NCI-H69 (cell line): Measurements from ENCODE around the gene CDH20.

ENCODE experiments used
- DNase-seq: peaks from one replicate; lab custom pipeline; 2025; lab: John Stamatoyannopoulos, UW

CDH20 gene

GRCh38 chr18:61575419-61575818 lies 242.2 kb downstream of the CDH20 start:
- no peak for DNase-seq

- DNase-seq: no peak
Measured at GRCh38 chr18:61578846-61579245, 245.6 kb downstream of the CDH20 start.

GRCh38 chr18:61579581-61579980 lies 246.4 kb downstream of the CDH20 start:
- peak; percentile 51 for DNase-seq

GRCh38 chr18:61580046-61580445 lies 246.8 kb downstream of the CDH20 start:
- DNase-seq: no peak

GRCh38 chr18:61581578-61582201 lies 248.5 kb downstream of the CDH20 start:
- peak; percentile 93 for DNase-seq

GRCh38 chr18:61582202-61582710 lies 249.0 kb downstream of the CDH20 start:
- DNase-seq: no peak

- no peak for DNase-seq
Measured at GRCh38 chr18:61583548-61583947, 250.3 kb downstream of the CDH20 start.

GRCh38 chr18:61587865-61588264 lies 254.6 kb downstream of the CDH20 start:
- no peak for DNase-seq

GRCh38 chr18:61589053-61589723 lies 256.0 kb downstream of the CDH20 start:
- no peak for DNase-seq

- DNase-seq: peak; percentile 56
Measured at GRCh38 chr18:61589724-61590065, 256.5 kb downstream of the CDH20 start.

GRCh38 chr18:61591253-61591652 lies 258.0 kb downstream of the CDH20 start:
- DNase-seq: no peak

- no peak for DNase-seq
Measured at GRCh38 chr18:61595615-61596251, 262.5 kb downstream of the CDH20 start.

- no peak for DNase-seq
Measured at GRCh38 chr18:61596296-61596695, 263.1 kb downstream of the CDH20 start.

GRCh38 chr18:61597316-61597715 lies 264.1 kb downstream of the CDH20 start:
- DNase-seq: no peak

- DNase-seq: no peak
Measured at GRCh38 chr18:61600422-61600821, 267.2 kb downstream of the CDH20 start.

GRCh38 chr18:61602836-61603235 lies 269.6 kb downstream of the CDH20 start:
- no peak for DNase-seq
